HEK293 (cell line): Measurements from ENCODE around the gene KLRC4.

Experiments
- ATF2 ChIP-seq: fragments of 450-650 bp; formaldehyde crosslinking; IDR thresholded peaks from 2 replicates; pipeline ENCODE4 v1.5.1; 2016; ENCODE audit warnings: missing biosample characterization, missing genetic modification characterization, low read depth
- EGR2 ChIP-seq: fragments of 450-650 bp; formaldehyde crosslinking; IDR thresholded peaks from 2 replicates; pipeline ENCODE4 v1.5.1; 2016; ENCODE audit warnings: low read depth, missing biosample characterization, missing genetic modification characterization
- GLIS1 ChIP-seq: fragments of 450-650 bp; formaldehyde crosslinking; IDR thresholded peaks from 2 replicates; pipeline ENCODE4 v1.5.1; 2016; ENCODE audit warnings: missing biosample characterization, missing genetic modification characterization
- HOXA7 ChIP-seq: sonication (generic); formaldehyde crosslinking; IDR thresholded peaks from 2 replicates; pipeline ENCODE4 v1.8.1; 2022; ENCODE audit warnings: missing genetic modification reagents, borderline replicate concordance
- OVOL3 ChIP-seq: fragments of 450-650 bp; formaldehyde crosslinking; IDR thresholded peaks from 2 replicates; pipeline ENCODE4 v1.5.1; 2016; ENCODE audit warnings: missing biosample characterization, missing genetic modification characterization
- SCRT1 ChIP-seq: fragments of 450-650 bp; formaldehyde crosslinking; IDR thresholded peaks from 2 replicates; pipeline ENCODE4 v1.5.1; 2016; ENCODE audit warnings: missing biosample characterization, missing genetic modification characterization, borderline replicate concordance
- SP3 ChIP-seq: fragments of 450-650 bp; formaldehyde crosslinking; IDR thresholded peaks from 2 replicates; pipeline ENCODE4 v1.5.1; 2016; ENCODE audit warnings: missing biosample characterization, missing genetic modification characterization
- YY2 ChIP-seq: fragments of 450-650 bp; formaldehyde crosslinking; IDR thresholded peaks from 2 replicates; pipeline ENCODE4 v1.5.1; 2016; ENCODE audit warnings: missing biosample characterization, missing genetic modification characterization
- ZBTB17 ChIP-seq: fragments of 450-650 bp; formaldehyde crosslinking; IDR thresholded peaks from 2 replicates; pipeline ENCODE4 v1.5.1; 2016; ENCODE audit warnings: missing biosample characterization, missing genetic modification characterization
- ZBTB6 ChIP-seq: fragments of 450-650 bp; formaldehyde crosslinking; IDR thresholded peaks from 2 replicates; pipeline ENCODE4 v1.5.1; 2017; ENCODE audit warnings: missing biosample characterization, missing genetic modification characterization
- ZFHX2 ChIP-seq: fragments of 450-650 bp; formaldehyde crosslinking; conservative IDR thresholded peaks from 2 replicates; pipeline ENCODE4 v1.5.1; 2016; ENCODE audit warnings: missing biosample characterization, missing genetic modification characterization
- ZNF140 ChIP-seq: fragments of 450-650 bp; formaldehyde crosslinking; IDR thresholded peaks from 2 replicates; pipeline ENCODE4 v1.5.1; 2016; ENCODE audit warnings: missing biosample characterization, missing genetic modification characterization
- ZNF146 ChIP-seq: fragments of 450-650 bp; formaldehyde crosslinking; IDR thresholded peaks from 2 replicates; pipeline ENCODE4 v1.5.1; 2016; ENCODE audit warnings: missing biosample characterization, missing genetic modification characterization
- ZNF16 ChIP-seq: fragments of 450-650 bp; formaldehyde crosslinking; IDR thresholded peaks from 2 replicates; pipeline ENCODE4 v1.5.1; 2016; ENCODE audit warnings: low read depth, missing biosample characterization, missing genetic modification characterization
- ZNF221 ChIP-seq: fragments of 450-650 bp; formaldehyde crosslinking; IDR thresholded peaks from 2 replicates; pipeline ENCODE4 v1.5.1; 2017; ENCODE audit warnings: missing biosample characterization, missing genetic modification characterization, borderline replicate concordance
- ZNF239 ChIP-seq: fragments of 450-650 bp; formaldehyde crosslinking; IDR thresholded peaks from 2 replicates; pipeline ENCODE4 v1.5.1; 2016; ENCODE audit warnings: missing biosample characterization, missing genetic modification characterization
- ZNF248 ChIP-seq: fragments of 450-650 bp; formaldehyde crosslinking; IDR thresholded peaks from 2 replicates; pipeline ENCODE4 v1.5.1; 2017; ENCODE audit warnings: missing biosample characterization, missing genetic modification characterization
- ZNF280C ChIP-seq: fragments of 450-650 bp; formaldehyde crosslinking; IDR thresholded peaks from 2 replicates; pipeline ENCODE4 v1.5.1; 2016; ENCODE audit warnings: missing biosample characterization, missing genetic modification characterization
- ZNF292 ChIP-seq: fragments of 450-650 bp; formaldehyde crosslinking; IDR thresholded peaks from 2 replicates; pipeline ENCODE4 v1.5.1; 2016; ENCODE audit warnings: low read depth, missing biosample characterization, missing genetic modification characterization, borderline replicate concordance
- ZNF341 ChIP-seq: fragments of 450-650 bp; formaldehyde crosslinking; IDR thresholded peaks from 2 replicates; pipeline ENCODE4; 2016; ENCODE audit warnings: low read depth, missing biosample characterization, missing genetic modification characterization
- ZNF354C ChIP-seq: fragments of 450-650 bp; formaldehyde crosslinking; IDR thresholded peaks from 2 replicates; pipeline ENCODE4 v1.5.1; 2016; ENCODE audit warnings: missing biosample characterization, missing genetic modification characterization, low read depth, borderline replicate concordance
- ZNF48 ChIP-seq: fragments of 450-650 bp; formaldehyde crosslinking; IDR thresholded peaks from 2 replicates; pipeline ENCODE4 v1.5.1; 2016; ENCODE audit warnings: missing biosample characterization, missing genetic modification characterization
- ZNF514 ChIP-seq: fragments of 450-650 bp; formaldehyde crosslinking; IDR thresholded peaks from 2 replicates; pipeline ENCODE4 v1.5.1; 2016; ENCODE audit warnings: missing biosample characterization, missing genetic modification characterization
- ZNF585B ChIP-seq: fragments of 450-650 bp; formaldehyde crosslinking; IDR thresholded peaks from 2 replicates; pipeline ENCODE4 v1.5.1; 2016; ENCODE audit warnings: missing biosample characterization, missing genetic modification characterization
- ZNF670 ChIP-seq: fragments of 450-650 bp; formaldehyde crosslinking; IDR thresholded peaks from 2 replicates; pipeline ENCODE4 v1.5.1; 2016; ENCODE audit warnings: missing biosample characterization, missing genetic modification characterization, low read depth
- ZNF707 ChIP-seq: fragments of 450-650 bp; formaldehyde crosslinking; IDR thresholded peaks from 2 replicates; pipeline ENCODE4 v1.5.1; 2016; ENCODE audit warnings: missing biosample characterization, missing genetic modification characterization
- ZNF791 ChIP-seq: fragments of 450-650 bp; formaldehyde crosslinking; IDR thresholded peaks from 2 replicates; pipeline ENCODE4 v1.5.1; 2016; ENCODE audit warnings: missing biosample characterization, missing genetic modification characterization
- ZNF792 ChIP-seq: fragments of 450-650 bp; formaldehyde crosslinking; IDR thresholded peaks from 2 replicates; pipeline ENCODE4 v1.5.1; 2016; ENCODE audit warnings: missing biosample characterization, missing genetic modification characterization
- TF ChIP-seq, protein P1 (sequence below): fragments of 450-650 bp; formaldehyde crosslinking; IDR thresholded peaks from 2 replicates; pipeline ENCODE4 v1.5.1; 2016; ENCODE audit warnings: missing biosample characterization, missing genetic modification characterization
- TF ChIP-seq, protein P2 (sequence below): fragments of 450-650 bp; formaldehyde crosslinking; IDR thresholded peaks from 2 replicates; pipeline ENCODE4 v1.5.1; 2016; ENCODE audit warnings: missing biosample characterization, missing genetic modification characterization
- TF ChIP-seq, protein P3 (sequence below): fragments of 450-650 bp; formaldehyde crosslinking; IDR thresholded peaks from 2 replicates; pipeline ENCODE4 v1.5.1; 2016; ENCODE audit warnings: missing biosample characterization, missing genetic modification characterization
- TF ChIP-seq, protein P4 (sequence below): fragments of 450-650 bp; formaldehyde crosslinking; IDR thresholded peaks from 2 replicates; pipeline ENCODE4 v1.5.1; 2016; ENCODE audit warnings: missing biosample characterization, missing genetic modification characterization

The KLRC4 gene

DNA sequence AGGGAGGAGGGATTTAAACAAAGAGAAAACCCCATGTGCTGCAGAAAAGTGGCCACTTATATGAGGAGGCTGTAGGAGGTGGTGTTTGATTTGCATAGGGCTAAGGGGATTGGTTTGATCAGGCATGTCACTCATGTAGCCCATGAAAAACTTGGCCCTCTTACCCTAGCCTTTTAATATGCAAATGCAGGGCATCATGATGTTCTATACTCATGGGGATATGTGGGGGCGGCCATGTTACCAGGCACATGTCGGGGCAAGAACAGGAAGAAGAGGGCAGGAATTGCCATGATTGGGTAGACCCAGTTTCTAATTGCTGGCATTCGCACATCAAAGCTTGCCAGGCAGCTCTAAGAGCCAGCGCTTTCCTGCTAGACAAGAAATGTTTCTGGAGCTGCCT is 48.5 kb downstream of the KLRC4 start (continued):
- TF ChIP-seq ZNF792 (tag by site-specific recombination) (no peak), ZNF354C (no peak), ZBTB6 (tag by site-specific recombination) (no peak), ZNF292 (tag by site-specific recombination) (no peak), GLIS1 (tag by site-specific recombination) (peak; percentile 18; the same call in 1 of the 2 replicates), ZNF791 (tag by site-specific recombination) (no peak), ZNF670 (tag by site-specific recombination) (no peak), SCRT1 (tag by site-specific recombination) (no peak), ZNF48 (tag by site-specific recombination) (no peak), OVOL3 (tag by site-specific recombination) (no peak), ZNF514 (no peak), SP3 (tag by site-specific recombination) (peak; percentile 28), ZNF341 (tag by site-specific recombination) (no peak), HOXA7 (no peak), ZNF248 (tag by site-specific recombination) (no peak), ZNF146 (tag by site-specific recombination) (no peak), ZBTB17 (peak; percentile 41; the same call in 1 of the 2 replicates), ATF2 (tag by site-specific recombination) (no peak), ZNF585B (no peak), ZNF221 (no peak), ZNF16 (tag by site-specific recombination) (no peak), ZNF239 (tag by site-specific recombination) (no peak), EGR2 (tag by site-specific recombination) (no peak), ZNF707 (tag by site-specific recombination) (no peak), YY2 (tag by site-specific recombination) (peak; percentile 77), ZNF280C (tag by site-specific recombination) (no peak), ZNF140 (tag by site-specific recombination) (no peak), ZFHX2 (tag by site-specific recombination) (no peak)
- TF ChIP-seq, protein P1, sequence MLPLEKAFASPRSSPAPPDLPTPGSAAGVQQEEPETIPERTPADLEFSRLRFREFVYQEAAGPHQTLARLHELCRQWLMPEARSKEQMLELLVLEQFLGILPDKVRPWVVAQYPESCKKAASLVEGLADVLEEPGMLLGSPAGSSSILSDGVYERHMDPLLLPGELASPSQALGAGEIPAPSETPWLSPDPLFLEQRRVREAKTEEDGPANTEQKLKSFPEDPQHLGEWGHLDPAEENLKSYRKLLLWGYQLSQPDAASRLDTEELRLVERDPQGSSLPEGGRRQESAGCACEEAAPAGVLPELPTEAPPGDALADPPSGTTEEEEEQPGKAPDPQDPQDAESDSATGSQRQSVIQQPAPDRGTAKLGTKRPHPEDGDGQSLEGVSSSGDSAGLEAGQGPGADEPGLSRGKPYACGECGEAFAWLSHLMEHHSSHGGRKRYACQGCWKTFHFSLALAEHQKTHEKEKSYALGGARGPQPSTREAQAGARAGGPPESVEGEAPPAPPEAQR = no peak
- TF ChIP-seq, protein P2, sequence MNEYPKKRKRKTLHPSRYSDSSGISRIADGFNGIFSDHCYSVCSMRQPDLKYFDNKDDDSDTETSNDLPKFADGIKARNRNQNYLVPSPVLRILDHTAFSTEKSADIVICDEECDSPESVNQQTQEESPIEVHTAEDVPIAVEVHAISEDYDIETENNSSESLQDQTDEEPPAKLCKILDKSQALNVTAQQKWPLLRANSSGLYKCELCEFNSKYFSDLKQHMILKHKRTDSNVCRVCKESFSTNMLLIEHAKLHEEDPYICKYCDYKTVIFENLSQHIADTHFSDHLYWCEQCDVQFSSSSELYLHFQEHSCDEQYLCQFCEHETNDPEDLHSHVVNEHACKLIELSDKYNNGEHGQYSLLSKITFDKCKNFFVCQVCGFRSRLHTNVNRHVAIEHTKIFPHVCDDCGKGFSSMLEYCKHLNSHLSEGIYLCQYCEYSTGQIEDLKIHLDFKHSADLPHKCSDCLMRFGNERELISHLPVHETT (tag by site-specific recombination) = no peak
- TF ChIP-seq, protein P3, sequence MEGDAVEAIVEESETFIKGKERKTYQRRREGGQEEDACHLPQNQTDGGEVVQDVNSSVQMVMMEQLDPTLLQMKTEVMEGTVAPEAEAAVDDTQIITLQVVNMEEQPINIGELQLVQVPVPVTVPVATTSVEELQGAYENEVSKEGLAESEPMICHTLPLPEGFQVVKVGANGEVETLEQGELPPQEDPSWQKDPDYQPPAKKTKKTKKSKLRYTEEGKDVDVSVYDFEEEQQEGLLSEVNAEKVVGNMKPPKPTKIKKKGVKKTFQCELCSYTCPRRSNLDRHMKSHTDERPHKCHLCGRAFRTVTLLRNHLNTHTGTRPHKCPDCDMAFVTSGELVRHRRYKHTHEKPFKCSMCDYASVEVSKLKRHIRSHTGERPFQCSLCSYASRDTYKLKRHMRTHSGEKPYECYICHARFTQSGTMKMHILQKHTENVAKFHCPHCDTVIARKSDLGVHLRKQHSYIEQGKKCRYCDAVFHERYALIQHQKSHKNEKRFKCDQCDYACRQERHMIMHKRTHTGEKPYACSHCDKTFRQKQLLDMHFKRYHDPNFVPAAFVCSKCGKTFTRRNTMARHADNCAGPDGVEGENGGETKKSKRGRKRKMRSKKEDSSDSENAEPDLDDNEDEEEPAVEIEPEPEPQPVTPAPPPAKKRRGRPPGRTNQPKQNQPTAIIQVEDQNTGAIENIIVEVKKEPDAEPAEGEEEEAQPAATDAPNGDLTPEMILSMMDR (tag by site-specific recombination) = no peak
- TF ChIP-seq, protein P4, sequence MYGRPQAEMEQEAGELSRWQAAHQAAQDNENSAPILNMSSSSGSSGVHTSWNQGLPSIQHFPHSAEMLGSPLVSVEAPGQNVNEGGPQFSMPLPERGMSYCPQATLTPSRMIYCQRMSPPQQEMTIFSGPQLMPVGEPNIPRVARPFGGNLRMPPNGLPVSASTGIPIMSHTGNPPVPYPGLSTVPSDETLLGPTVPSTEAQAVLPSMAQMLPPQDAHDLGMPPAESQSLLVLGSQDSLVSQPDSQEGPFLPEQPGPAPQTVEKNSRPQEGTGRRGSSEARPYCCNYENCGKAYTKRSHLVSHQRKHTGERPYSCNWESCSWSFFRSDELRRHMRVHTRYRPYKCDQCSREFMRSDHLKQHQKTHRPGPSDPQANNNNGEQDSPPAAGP (tag by site-specific recombination) = no peak
